Measurements from ENCODE around the gene SCAMP2.

DNA sequence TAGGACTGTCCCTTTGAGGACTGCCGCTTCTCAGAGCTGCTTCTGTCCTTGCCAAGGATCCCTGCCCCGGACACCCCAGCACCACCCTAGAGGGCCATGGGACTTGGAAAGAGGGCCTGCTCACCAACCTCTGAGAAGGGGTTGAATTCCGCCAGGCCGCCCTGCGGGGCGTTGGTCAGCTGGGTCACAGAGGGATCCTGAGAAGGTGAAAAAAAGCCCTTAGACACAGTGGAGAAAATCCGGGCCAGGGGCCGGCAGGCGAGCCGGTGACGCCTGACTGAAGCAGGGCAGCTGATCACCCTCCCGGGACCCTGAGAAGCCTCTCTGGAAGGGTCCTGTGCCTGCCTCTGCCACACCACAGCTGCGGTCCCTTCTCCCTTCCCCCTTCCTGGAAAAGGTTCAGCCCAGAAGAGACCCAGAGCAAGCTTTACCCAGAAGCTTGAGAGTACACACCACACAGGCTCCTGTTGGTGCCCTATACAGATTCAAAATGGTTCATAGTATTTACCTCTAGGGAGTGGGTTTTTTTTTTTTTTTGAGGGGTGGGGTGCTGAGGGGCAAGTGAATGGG lies 18.6 kb downstream of the SCAMP2 start:
- TF ChIP-seq JUND (IDR thresholded peaks at IDR 0.05) (no peak), CTCF (IDR thresholded peaks at IDR 0.05; ENCODE audit: low read depth, low read length, missing input control) (no peak), NR2F2 (IDR thresholded peaks at IDR 0.05) (no peak), MAX (IDR thresholded peaks at IDR 0.05) (no peak), TAF1 (conservative IDR thresholded peaks at IDR 0.05) (no peak), REST (IDR thresholded peaks at IDR 0.05) (no peak), RAD21 (IDR thresholded peaks at IDR 0.05) (no peak), EGR1 (IDR thresholded peaks at IDR 0.05; ENCODE audit: low read depth in 2 of 2) (no peak), SP1 (IDR thresholded peaks at IDR 0.05) (no peak), FOXA1 (IDR thresholded peaks at IDR 0.05) (no peak), GABPA (IDR thresholded peaks at IDR 0.05 in 1 of 2, conservative IDR thresholded peaks at IDR 0.05 in 1 of 2) (no peak), YY1 (IDR thresholded peaks at IDR 0.05) (no peak)
- TF ChIP-seq, protein P1, sequence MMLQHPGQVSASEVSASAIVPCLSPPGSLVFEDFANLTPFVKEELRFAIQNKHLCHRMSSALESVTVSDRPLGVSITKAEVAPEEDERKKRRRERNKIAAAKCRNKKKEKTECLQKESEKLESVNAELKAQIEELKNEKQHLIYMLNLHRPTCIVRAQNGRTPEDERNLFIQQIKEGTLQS (IDR thresholded peaks at IDR 0.05), result no peak

Data from liver (tissue), 3 donors.